ENCODE results near the gene NSUN2. TPM values are rescaled to one million over a fixed set of nuclear protein-coding genes. Genes with fewer than 3 reads are reported as not detected.

NSUN2 gene
- total RNA-seq, 6 experiments from 2014 or later = 59.9 to 67.7 (median 60.5) TPM

- no peak for DNase-seq
- H3K4me1 Mint-ChIP-seq (ENCODE audit: low read depth) = peaks cover 14% of the 10 kb centered on the region
- H3K27ac Mint-ChIP-seq = peak overlapping the region; percentile 72
Observed at GRCh38 chr5:6644794-6645241, 12.0 kb upstream of the NSUN2 start.

GRCh38 chr5:6642655-6643054 is 9.8 kb upstream of the NSUN2 start:
- H3K27ac Mint-ChIP-seq = no peak overlapping the region
- peaks cover 14% of the 10 kb centered on the region for H3K4me1 Mint-ChIP-seq (ENCODE audit: low read depth)
- no peak for DNase-seq
- H3K9me3 Mint-ChIP-seq = no peaks in the 10 kb centered on the region
- peaks cover 23% of the 10 kb centered on the region; the same call in 1 of the 2 replicates for H3K36me3 Mint-ChIP-seq (ENCODE audit: low read depth)
- TF ChIP-seq, protein P1, sequence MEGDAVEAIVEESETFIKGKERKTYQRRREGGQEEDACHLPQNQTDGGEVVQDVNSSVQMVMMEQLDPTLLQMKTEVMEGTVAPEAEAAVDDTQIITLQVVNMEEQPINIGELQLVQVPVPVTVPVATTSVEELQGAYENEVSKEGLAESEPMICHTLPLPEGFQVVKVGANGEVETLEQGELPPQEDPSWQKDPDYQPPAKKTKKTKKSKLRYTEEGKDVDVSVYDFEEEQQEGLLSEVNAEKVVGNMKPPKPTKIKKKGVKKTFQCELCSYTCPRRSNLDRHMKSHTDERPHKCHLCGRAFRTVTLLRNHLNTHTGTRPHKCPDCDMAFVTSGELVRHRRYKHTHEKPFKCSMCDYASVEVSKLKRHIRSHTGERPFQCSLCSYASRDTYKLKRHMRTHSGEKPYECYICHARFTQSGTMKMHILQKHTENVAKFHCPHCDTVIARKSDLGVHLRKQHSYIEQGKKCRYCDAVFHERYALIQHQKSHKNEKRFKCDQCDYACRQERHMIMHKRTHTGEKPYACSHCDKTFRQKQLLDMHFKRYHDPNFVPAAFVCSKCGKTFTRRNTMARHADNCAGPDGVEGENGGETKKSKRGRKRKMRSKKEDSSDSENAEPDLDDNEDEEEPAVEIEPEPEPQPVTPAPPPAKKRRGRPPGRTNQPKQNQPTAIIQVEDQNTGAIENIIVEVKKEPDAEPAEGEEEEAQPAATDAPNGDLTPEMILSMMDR (IDR thresholded peaks at IDR 0.05) = no peak
- no peak overlapping the region for H3K4me3 Mint-ChIP-seq
- H3K27me3 Mint-ChIP-seq (ENCODE audit: insufficient read depth) = no peaks in the 10 kb centered on the region

More at GRCh38 chr5:6644794-6645241, 12.0 kb upstream of the NSUN2 start:
- Mint-ChIP-seq H3K36me3 (ENCODE audit: low read depth) (peaks cover 23% of the 10 kb centered on the region; the same call in 1 of the 2 replicates), H3K4me3 (no peak overlapping the region), H3K27me3 (ENCODE audit: insufficient read depth) (no peaks in the 10 kb centered on the region), H3K9me3 (no peaks in the 10 kb centered on the region)
- TF ChIP-seq, protein P1 (IDR thresholded peaks at IDR 0.05) = no peak

DNA sequence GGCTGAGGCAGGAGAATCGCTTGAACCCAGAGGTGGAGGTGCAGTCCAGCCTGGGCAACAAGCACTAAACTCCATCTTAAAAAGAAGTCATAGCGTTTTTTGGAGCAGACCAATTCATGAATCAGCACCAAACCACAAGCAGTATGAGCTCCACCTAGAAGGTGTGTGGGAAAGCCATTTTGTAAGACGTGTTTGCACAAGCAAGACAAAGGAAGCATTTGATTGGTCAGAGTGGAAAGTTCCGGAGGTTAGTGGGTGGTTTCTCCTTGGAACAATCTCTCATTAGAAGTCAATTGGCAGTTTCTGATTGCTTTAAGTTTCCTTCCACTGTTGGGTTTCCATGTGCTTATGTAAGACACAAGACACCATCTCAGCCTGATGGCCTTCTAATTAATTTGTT is 5.4 kb upstream of the NSUN2 start:
- no peaks in the 10 kb centered on the region for H3K27me3 Mint-ChIP-seq (ENCODE audit: insufficient read depth)
- TF ChIP-seq, protein P1 (IDR thresholded peaks at IDR 0.05) = no peak
- H3K4me3 Mint-ChIP-seq = no peak overlapping the region
- no peak for DNase-seq
- peaks cover 6% of the 10 kb centered on the region for H3K36me3 Mint-ChIP-seq (ENCODE audit: low read depth)
- H3K4me1 Mint-ChIP-seq (ENCODE audit: low read depth) = peaks cover 23% of the 10 kb centered on the region
- no peaks in the 10 kb centered on the region for H3K9me3 Mint-ChIP-seq
- H3K27ac Mint-ChIP-seq = no peak overlapping the region

DNA sequence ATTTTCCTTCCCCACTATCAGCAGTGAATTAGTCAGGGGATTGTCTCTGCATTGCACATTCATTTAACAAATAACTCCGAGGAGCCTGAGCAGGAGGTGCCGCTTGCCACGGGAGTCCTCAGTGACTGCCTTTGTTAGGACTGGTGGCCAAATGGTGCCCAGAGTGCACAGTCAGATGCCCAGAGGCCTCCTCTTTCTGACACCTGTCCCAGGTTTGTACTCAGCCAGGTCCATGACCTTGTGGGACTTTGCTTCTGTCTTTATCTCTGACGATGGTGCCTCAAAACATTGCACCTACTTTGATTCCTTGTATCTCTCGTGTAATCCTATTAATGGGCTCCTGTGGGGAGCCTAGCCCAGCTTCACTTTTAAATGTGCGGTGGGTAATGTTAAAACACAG is 4.7 kb upstream of the NSUN2 start:
- H3K27ac Mint-ChIP-seq = peak overlapping the region; percentile 14
- DNase-seq = no peak

DNA sequence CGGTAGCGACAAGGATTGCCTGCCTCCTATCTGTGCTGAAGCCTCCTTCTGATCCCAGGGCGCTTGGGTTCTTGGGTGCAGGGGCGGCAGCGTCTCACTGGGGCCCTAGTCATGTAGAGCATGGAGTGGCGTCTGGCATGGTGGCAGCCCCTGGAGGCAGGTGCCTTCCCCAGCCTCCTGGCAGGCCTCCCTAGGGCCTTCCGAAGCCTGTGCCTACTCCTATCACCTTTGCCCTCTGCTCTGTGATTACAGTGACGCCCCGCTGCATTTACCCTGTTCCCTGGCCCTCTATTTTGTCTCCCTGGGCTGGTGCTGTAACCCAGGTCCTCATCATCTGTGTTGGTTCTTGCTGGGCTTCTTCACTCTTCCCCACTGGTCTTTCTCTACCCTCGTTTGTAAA is 4.2 kb upstream of the NSUN2 start:
- H3K9me3 Mint-ChIP-seq = no peaks in the 10 kb centered on the region
- no peaks in the 10 kb centered on the region; the same call in 1 of the 2 replicates for H3K27me3 Mint-ChIP-seq (ENCODE audit: insufficient read depth)

More for the DNA sequence above, 4.7 kb upstream of the NSUN2 start:
- H3K36me3 Mint-ChIP-seq (ENCODE audit: low read depth) = peaks cover 6% of the 10 kb centered on the region
- H3K27me3 Mint-ChIP-seq (ENCODE audit: insufficient read depth) = no peaks in the 10 kb centered on the region; the same call in 1 of the 2 replicates
- no peaks in the 10 kb centered on the region for H3K9me3 Mint-ChIP-seq
- H3K4me1 Mint-ChIP-seq (ENCODE audit: low read depth) = peaks cover 23% of the 10 kb centered on the region
- H3K4me3 Mint-ChIP-seq = no peak overlapping the region
- TF ChIP-seq, protein P1 (IDR thresholded peaks at IDR 0.05) = no peak

More for the DNA sequence above, 4.2 kb upstream of the NSUN2 start:
- no peak for DNase-seq
- H3K4me1 Mint-ChIP-seq (ENCODE audit: low read depth) = peaks cover 29% of the 10 kb centered on the region
- TF ChIP-seq, protein P1 (IDR thresholded peaks at IDR 0.05) = no peak
- peak overlapping the region; percentile 14; the same call in 1 of the 2 replicates for H3K27ac Mint-ChIP-seq
- peaks cover 11% of the 10 kb centered on the region for H3K36me3 Mint-ChIP-seq (ENCODE audit: low read depth)
- H3K4me3 Mint-ChIP-seq = no peak overlapping the region

Data from HFFc6 (cell line).